GM18507 (cell line): Measurements from ENCODE around the gene PRKCB.

Experiments
- DNase-seq: peaks from one replicate; pipeline ENCODE4 v3.0.0; 2011; ENCODE audit warnings: low read depth; ENCODE audit not compliant: insufficient read length; ENCODE audit errors: extremely low spot score
- FAIRE-seq: peaks from 2 replicates; lab custom pipeline; 2011; peaks lifted over from hg19 to GRCh38; lab: Jason Lieb, UNC

The PRKCB gene

GRCh38 chr16:23861874-23862273 is 26.1 kb downstream of the PRKCB start:
- FAIRE-seq (no peak), DNase-seq (no peak)

GRCh38 chr16:23862556-23862955 is 26.8 kb downstream of the PRKCB start:
- DNase-seq (no peak), FAIRE-seq (peak; percentile 63)

- FAIRE-seq, result peak; percentile 89
- DNase-seq, result no peak
These were observed 28.0 kb downstream of the PRKCB start for GRCh38 chr16:23863511-23864422.

DNA sequence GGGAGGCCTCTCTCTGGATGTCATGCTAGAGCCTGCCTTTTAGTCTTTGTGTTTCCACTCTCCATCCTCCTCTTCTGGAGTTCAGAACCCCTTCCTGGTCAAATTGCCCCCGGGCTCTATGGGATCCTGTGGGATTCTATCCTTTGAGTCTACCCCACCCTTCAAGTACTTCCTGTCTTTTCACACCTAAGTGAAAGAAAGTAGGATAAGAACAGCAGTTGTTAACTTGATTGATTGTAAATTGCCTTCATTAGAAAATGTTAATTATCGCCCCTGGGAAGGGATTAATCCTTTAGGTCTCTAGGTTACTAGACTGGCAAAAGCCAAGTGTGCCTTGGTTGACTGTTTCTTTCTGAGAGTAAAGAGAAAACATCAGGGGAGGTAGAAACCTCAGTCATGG is 30.1 kb downstream of the PRKCB start:
- FAIRE-seq, result peak; percentile 46

GRCh38 chr16:23866621-23867020 is 30.8 kb downstream of the PRKCB start:
- no peak for FAIRE-seq
- no peak for DNase-seq

More for the DNA sequence above, 30.1 kb downstream of the PRKCB start:
- no peak for DNase-seq

- DNase-seq (no peak), FAIRE-seq (peak; percentile 38)
These were observed 31.8 kb downstream of the PRKCB start for GRCh38 chr16:23867566-23867965.

DNA sequence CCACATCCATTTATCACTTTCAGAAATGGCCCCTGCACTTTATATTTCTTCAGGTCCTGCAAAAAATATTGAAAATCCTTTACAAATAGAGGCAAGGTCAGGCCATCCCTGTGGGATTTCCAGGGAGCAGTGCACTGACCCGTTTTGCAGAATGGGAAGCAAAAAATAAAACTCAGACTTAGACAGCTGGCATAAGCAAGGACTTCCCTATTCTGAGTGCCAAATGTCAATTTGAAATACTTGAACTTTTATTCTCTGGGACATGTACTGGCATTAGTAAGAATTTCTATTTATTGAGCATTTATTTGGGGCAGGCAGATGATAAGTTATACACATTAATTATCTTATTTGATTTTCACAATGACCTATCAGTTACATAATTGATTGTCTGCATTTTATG is 32.4 kb downstream of the PRKCB start:
- DNase-seq (no peak), FAIRE-seq (no peak)

- peak; percentile 39 for FAIRE-seq
- DNase-seq, result no peak
These were observed 33.3 kb downstream of the PRKCB start for GRCh38 chr16:23869052-23869451.

GRCh38 chr16:23871924-23872323 is 36.1 kb downstream of the PRKCB start:
- FAIRE-seq (no peak), DNase-seq (no peak)

GRCh38 chr16:23874613-23875294 is 39.0 kb downstream of the PRKCB start:
- FAIRE-seq (no peak), DNase-seq (no peak)

DNA sequence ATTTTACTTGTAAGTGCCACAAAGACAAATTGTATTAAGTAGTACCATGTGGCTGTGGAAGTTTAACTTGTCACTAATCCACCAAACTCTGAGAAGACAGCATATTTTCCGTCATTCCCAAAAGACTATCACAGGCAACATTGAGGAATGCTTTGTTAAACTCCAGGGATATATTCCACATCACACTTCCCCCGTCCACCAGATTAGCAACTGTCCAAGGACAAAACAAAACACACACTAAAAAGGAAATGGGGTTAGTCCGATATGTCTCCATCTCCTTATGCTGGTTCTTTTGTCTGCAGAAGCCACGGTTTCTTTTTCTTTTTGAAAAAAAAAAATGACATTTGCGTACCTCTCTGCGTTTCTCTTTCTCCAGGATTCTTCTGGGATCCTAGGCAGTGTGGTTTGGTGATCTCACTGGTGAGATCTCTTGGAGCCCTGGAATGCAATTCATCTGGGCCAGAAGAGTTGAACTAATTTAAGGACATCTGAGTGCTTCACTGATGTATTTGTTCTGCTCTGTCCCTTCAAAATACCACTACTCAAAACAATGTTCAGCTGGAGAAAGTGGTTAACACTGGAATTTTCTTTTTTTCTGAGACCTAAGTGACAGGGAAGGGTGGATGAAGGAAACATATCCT is 40.6 kb downstream of the PRKCB start:
- FAIRE-seq (no peak), DNase-seq (no peak)

- peak; percentile 62 for FAIRE-seq
- DNase-seq, result no peak
These were observed 41.6 kb downstream of the PRKCB start for GRCh38 chr16:23877107-23878070.

DNA sequence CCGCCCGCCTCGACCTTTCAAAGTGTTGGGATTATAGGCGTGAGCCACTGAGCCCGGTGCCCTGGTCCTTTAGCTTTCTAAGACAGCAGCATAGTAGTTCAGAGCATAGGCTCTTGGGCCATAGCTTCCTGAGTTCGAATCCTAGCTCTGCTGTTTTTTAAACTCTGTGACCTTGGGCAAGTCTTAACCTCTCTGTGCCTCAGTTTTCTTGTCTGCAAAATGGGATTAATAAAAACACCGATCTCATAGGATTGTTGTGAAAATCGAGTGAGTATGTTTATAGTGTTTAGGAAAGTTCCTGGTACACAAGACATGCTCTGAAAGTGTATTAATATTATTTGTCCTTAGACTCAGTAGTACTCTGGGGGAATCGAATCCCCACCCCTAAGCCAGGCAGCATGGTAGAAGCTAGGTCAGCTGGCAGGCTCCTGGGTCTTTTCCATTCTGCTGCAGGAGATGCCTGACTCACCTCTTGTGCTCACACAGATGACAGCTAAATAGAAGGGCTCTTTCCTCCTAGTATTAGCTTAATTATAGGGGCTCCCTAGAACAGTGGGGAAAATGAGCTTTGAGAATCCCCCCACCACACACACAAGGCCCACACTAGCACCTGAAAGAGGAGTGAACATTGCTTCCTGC is 44.1 kb downstream of the PRKCB start:
- FAIRE-seq, result no peak
- no peak for DNase-seq

DNA sequence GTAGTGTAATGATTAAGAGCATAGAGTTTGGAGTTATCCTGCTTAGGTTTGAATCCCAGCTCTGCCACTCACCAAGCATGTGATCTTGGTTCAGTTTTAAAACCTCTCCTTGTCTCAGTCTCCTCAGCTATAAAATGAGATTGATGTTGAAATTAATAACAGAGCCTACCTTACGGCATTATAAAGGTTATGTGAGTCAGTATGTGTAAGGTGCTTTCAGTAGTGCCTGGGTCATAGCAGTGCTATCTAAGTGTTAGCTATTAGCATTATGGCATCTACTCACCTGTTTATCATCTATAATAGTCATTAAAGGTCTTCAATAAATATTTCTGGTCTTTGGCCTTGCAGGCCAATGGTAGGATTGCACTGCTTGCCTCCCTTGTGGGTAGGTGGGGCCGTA is 53.4 kb downstream of the PRKCB start:
- FAIRE-seq (no peak), DNase-seq (no peak)

DNA sequence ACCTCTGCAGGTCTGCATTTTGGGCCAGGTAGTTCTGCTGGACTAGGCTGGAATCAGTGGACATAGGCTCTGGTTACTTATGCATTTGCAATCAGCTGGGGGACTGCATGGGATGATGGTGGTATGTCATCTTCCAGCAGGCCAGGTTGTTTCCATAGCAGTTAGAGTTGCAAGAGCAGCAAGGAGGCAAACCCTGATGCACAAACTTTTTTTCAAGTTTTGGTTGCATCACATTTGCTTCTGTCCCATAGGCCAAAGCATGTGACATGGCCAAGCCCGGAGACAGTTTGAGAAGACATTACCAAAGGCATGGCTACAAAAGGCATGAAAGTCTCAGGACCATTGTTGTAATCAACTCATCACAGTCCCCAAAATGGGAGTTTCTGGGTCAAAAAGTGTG is 58.2 kb downstream of the PRKCB start:
- no peak for FAIRE-seq
- no peak for DNase-seq

- peak; percentile 45 for FAIRE-seq
- no peak for DNase-seq
These were observed 59.3 kb downstream of the PRKCB start for GRCh38 chr16:23895052-23895451.

GRCh38 chr16:23896832-23897821 is 61.3 kb downstream of the PRKCB start:
- no peak for FAIRE-seq
- no peak for DNase-seq
